Measurements from ENCODE around the gene APOO. TPM values are rescaled to one million over a fixed set of nuclear protein-coding genes. Genes with fewer than 3 reads are reported as not detected.

Gene APOO
- total and polyA plus RNA-seq, 2 experiments from 2014 or later = 32.8 to 72.4 TPM

GRCh38 chrX:23898412-23898959 is 9.3 kb downstream of the APOO start:
- no peak overlapping the region for H3K4me2 ChIP-seq
- H3K4me1 ChIP-seq (ENCODE audit: insufficient read depth) = peaks cover 19% of the 10 kb centered on the region
- H2AFZ ChIP-seq = no peak overlapping the region
- TF ChIP-seq POLR2AphosphoS5 (IDR thresholded peaks at IDR 0.05; ENCODE audit: low read depth) (no peak), CREB1 (CRISPR knock-in tag; IDR thresholded peaks at IDR 0.05; ENCODE audit: low read depth) (no peak), ZNF114 (CRISPR knock-in tag; IDR thresholded peaks at IDR 0.05) (no peak), ZNF331 (CRISPR knock-in tag; IDR thresholded peaks at IDR 0.05; ENCODE audit: low read depth) (no peak), STAT1 (IDR thresholded peaks at IDR 0.05; ENCODE audit: unreplicated experiment) (no peak), EZH2 (IDR thresholded peaks at IDR 0.05; ENCODE audit: low read depth, unreplicated experiment) (no peak), REST (IDR thresholded peaks at IDR 0.05; ENCODE audit: unreplicated experiment) (no peak), JUNB (IDR thresholded peaks at IDR 0.05; ENCODE audit: unreplicated experiment) (no peak), ZNF462 (CRISPR knock-in tag; IDR thresholded peaks at IDR 0.05) (no peak)
- H4K20me1 ChIP-seq (replicated peaks; ENCODE audit: insufficient read depth) = no peaks in the 10 kb centered on the region
- no peak for DNase-seq (ENCODE audit: low spot score)
- H3F3A ChIP-seq (replicated peaks; ENCODE audit: low read depth) = no peaks in the 10 kb centered on the region
- no peak for ATAC-seq
- no peaks in the 10 kb centered on the region for H3K36me3 ChIP-seq (ENCODE audit: insufficient read depth)
- no peak overlapping the region for H3K4me3 ChIP-seq
- peaks cover 39% of the 10 kb centered on the region for H3K79me2 ChIP-seq (replicated peaks; ENCODE audit: insufficient read depth)
- peaks cover 13% of the 10 kb centered on the region; the same call in 2 of the 3 replicates for H3K4me1 Mint-ChIP-seq
- no peak overlapping the region for H3K27ac ChIP-seq (ENCODE audit: low read depth)
- no peaks in the 10 kb centered on the region for H3K9me2 ChIP-seq (ENCODE audit: insufficient read depth)
- no peaks in the 10 kb centered on the region for H3K36me3 Mint-ChIP-seq (ENCODE audit: low read depth)
- H3K4me3 Mint-ChIP-seq = no peak overlapping the region
- no peaks in the 10 kb centered on the region for H3K27me3 ChIP-seq (ENCODE audit: insufficient read depth)
- H3K27ac Mint-ChIP-seq = peak overlapping the region; percentile 42
- no peaks in the 10 kb centered on the region for H3K27me3 Mint-ChIP-seq (ENCODE audit: insufficient read depth, low read depth, poor library complexity)
- H3K9me3 Mint-ChIP-seq = no peaks in the 10 kb centered on the region
